ENCODE results near the gene THSD7B.

DNA sequence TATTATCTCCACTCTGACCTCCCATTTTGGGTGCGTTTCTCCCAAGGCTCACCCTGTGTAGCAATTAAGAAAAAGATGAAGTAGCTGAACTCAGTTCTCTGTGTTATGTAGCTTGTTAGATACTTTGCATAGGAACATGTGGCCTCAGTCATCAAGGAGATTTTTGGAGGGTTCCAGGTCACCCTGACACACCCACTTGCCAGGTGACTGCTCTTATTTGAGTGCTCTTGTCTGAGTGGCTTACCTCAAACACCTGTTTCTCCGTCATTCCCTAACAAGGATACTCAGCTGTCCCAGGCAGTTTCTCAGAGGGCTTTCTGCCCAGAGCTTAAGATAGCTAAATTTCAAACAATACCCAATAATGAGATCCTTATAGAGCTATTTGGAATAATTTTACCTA lies 621.7 kb downstream of the THSD7B start:
- TF ChIP-seq, protein P1, sequence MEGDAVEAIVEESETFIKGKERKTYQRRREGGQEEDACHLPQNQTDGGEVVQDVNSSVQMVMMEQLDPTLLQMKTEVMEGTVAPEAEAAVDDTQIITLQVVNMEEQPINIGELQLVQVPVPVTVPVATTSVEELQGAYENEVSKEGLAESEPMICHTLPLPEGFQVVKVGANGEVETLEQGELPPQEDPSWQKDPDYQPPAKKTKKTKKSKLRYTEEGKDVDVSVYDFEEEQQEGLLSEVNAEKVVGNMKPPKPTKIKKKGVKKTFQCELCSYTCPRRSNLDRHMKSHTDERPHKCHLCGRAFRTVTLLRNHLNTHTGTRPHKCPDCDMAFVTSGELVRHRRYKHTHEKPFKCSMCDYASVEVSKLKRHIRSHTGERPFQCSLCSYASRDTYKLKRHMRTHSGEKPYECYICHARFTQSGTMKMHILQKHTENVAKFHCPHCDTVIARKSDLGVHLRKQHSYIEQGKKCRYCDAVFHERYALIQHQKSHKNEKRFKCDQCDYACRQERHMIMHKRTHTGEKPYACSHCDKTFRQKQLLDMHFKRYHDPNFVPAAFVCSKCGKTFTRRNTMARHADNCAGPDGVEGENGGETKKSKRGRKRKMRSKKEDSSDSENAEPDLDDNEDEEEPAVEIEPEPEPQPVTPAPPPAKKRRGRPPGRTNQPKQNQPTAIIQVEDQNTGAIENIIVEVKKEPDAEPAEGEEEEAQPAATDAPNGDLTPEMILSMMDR (IDR thresholded peaks at IDR 0.05) = no peak
- TF ChIP-seq ZFX (IDR thresholded peaks at IDR 0.05; ENCODE audit: borderline replicate concordance) = no peak
